H9 (cell line): ENCODE measurements around the gene WDR27. TPM values are rescaled to one million over a fixed set of nuclear protein-coding genes. Genes with fewer than 3 reads are reported as not detected.

Experiments used
- DNase-seq: peaks from one replicate; pipeline ENCODE4 v3.0.0-alpha.2; 2017
- H2AFZ ChIP-seq: one replicate; pipeline ENCODE4 v1.6.1; 2013; ENCODE audit warnings: mild to moderate bottlenecking, low read length, control low read depth, moderate library complexity
- H2AK5ac ChIP-seq: 2 replicates; pipeline ENCODE4 v1.6.1; 2013; ENCODE audit warnings: low read length, control low read depth, mixed read lengths; ENCODE audit not compliant: insufficient read length
- H2BK120ac ChIP-seq: one replicate; pipeline ENCODE4 v1.6.1; 2013; ENCODE audit warnings: low read depth, mild to moderate bottlenecking, low read length, control low read depth, inconsistent platforms; ENCODE audit not compliant: poor library complexity, severe bottlenecking
- H2BK12ac ChIP-seq: 2 replicates; pipeline ENCODE4 v1.6.1; 2013; ENCODE audit warnings: low read length, control low read depth, mixed read lengths, low read depth; ENCODE audit not compliant: insufficient read length
- H2BK15ac ChIP-seq: 2 replicates; pipeline ENCODE4 v1.6.1; 2013; ENCODE audit warnings: low read depth, low read length, control low read depth
- H2BK20ac ChIP-seq: one replicate; pipeline ENCODE4 v1.6.1; 2013; ENCODE audit warnings: low read depth, mild to moderate bottlenecking, low read length, control low read depth, inconsistent platforms; ENCODE audit not compliant: poor library complexity, severe bottlenecking
- H2BK5ac ChIP-seq: 2 replicates; pipeline ENCODE4 v1.6.1; 2013; ENCODE audit warnings: low read length, control low read depth, mixed read lengths; ENCODE audit not compliant: insufficient read length
- H3K14ac ChIP-seq: 2 replicates; pipeline ENCODE4 v1.6.1; 2013; ENCODE audit warnings: low read length, control low read depth; ENCODE audit not compliant: insufficient read depth
- H3K18ac ChIP-seq: 2 replicates; pipeline ENCODE4 v1.6.1; 2013; ENCODE audit warnings: low read depth, mild to moderate bottlenecking, mixed read lengths, low read length, control low read depth; ENCODE audit not compliant: insufficient read length
- H3K23ac ChIP-seq: 2 replicates; pipeline ENCODE4 v1.6.1; 2013; ENCODE audit warnings: low read length, control low read depth, mixed read lengths, low read depth; ENCODE audit not compliant: insufficient read length
- H3K23me2 ChIP-seq: 2 replicates; pipeline ENCODE4 v1.6.1; 2013; ENCODE audit warnings: low read depth, mild to moderate bottlenecking, mixed read lengths, low read length, control low read depth; ENCODE audit not compliant: insufficient read length, poor library complexity, severe bottlenecking
- H3K27ac ChIP-seq: 2 replicates; pipeline ENCODE4 v1.5.1; 2013; ENCODE audit warnings: low read length, control low read depth, mixed read lengths, low read depth; ENCODE audit not compliant: insufficient read length
- H3K27me3 ChIP-seq: 2 replicates; pipeline ENCODE4 v1.6.1; 2013; ENCODE audit warnings: low read length, control low read depth, inconsistent platforms; ENCODE audit not compliant: insufficient read depth
- H3K4ac ChIP-seq: 2 replicates; pipeline ENCODE4 v1.6.1; 2013; ENCODE audit warnings: low read depth, mild to moderate bottlenecking, control low read depth, inconsistent platforms, low read length, moderate library complexity
- H3K4me1 ChIP-seq: 2 replicates; pipeline ENCODE4 v1.6.1; 2013; ENCODE audit warnings: low read length, control low read depth, inconsistent platforms; ENCODE audit not compliant: insufficient read depth
- H3K4me2 ChIP-seq: 2 replicates; pipeline ENCODE4 v1.6.1; 2013; ENCODE audit warnings: low read length, control low read depth, mixed read lengths; ENCODE audit not compliant: insufficient read length, insufficient read depth
- H3K56ac ChIP-seq: 2 replicates; pipeline ENCODE4 v1.6.1; 2013; ENCODE audit warnings: low read depth, mild to moderate bottlenecking, mixed read lengths, low read length, control low read depth; ENCODE audit not compliant: insufficient read length
- H3K79me1 ChIP-seq: 2 replicates; pipeline ENCODE4 v1.6.1; 2013; ENCODE audit warnings: low read depth, mild to moderate bottlenecking, moderate library complexity, low read length, control low read depth, inconsistent platforms; ENCODE audit not compliant: insufficient read depth, poor library complexity, severe bottlenecking
- H3K79me2 ChIP-seq: 2 replicates; pipeline ENCODE4 v1.6.1; 2013; ENCODE audit warnings: low read length, control low read depth, inconsistent platforms; ENCODE audit not compliant: insufficient read depth
- H3K9ac ChIP-seq: 2 replicates; pipeline ENCODE4 v1.6.1; 2013; ENCODE audit warnings: low read length, control low read depth, mixed read lengths; ENCODE audit not compliant: insufficient read length; ENCODE audit errors: extremely low read depth
- H3K9me3 ChIP-seq: one replicate; pipeline ENCODE4 v1.6.1; 2013; ENCODE audit warnings: low read depth, low read length, inconsistent platforms; ENCODE audit not compliant: control insufficient read depth
- H3T11ph ChIP-seq: one replicate; pipeline ENCODE4 v1.6.1; 2013; ENCODE audit warnings: mild to moderate bottlenecking, low read length, control low read depth, inconsistent platforms
- H4K20me1 ChIP-seq: one replicate; pipeline ENCODE4 v1.6.1; 2013; ENCODE audit not compliant: control insufficient read depth, insufficient read length, insufficient read depth
- H4K5ac ChIP-seq: 2 replicates; pipeline ENCODE4 v1.6.1; 2013; ENCODE audit warnings: low read depth, mild to moderate bottlenecking, mixed read lengths, low read length, control low read depth; ENCODE audit not compliant: insufficient read length
- H4K8ac ChIP-seq: replicated peaks from 2 replicates; pipeline ENCODE4 v1.6.1; 2013; ENCODE audit warnings: low read length, control low read depth, mixed read lengths, low read depth; ENCODE audit not compliant: insufficient read length
- H4K91ac ChIP-seq: 2 replicates; pipeline ENCODE4 v1.6.1; 2013; ENCODE audit warnings: low read depth, mild to moderate bottlenecking, moderate library complexity, mixed read lengths, low read length, control low read depth; ENCODE audit not compliant: insufficient read length
- H3K27ac Mint-ChIP-seq, 3 experiments: 2 replicates in 2 of 3; 3 replicates in 1 of 3; pipeline ENCODE4 v1.8.0; 2020 to 2021; ENCODE audit warnings: mixed read lengths in 3 of 3, mild to moderate bottlenecking in 1 of 3, moderate library complexity in 1 of 3
- H3K27me3 Mint-ChIP-seq: 2 replicates; pipeline ENCODE4 v1.8.0; 2021; ENCODE audit warnings: low read depth, mild to moderate bottlenecking, moderate library complexity, mixed read lengths
- H3K36me3 Mint-ChIP-seq, 3 experiments: 2 replicates in 2 of 3; 3 replicates in 1 of 3; pipeline ENCODE4 v1.8.0; 2020 to 2021; ENCODE audit warnings: low read depth in 3 of 3, mixed read lengths in 3 of 3; ENCODE audit not compliant: insufficient read depth in 1 of 3
- H3K4me1 Mint-ChIP-seq, 2 experiments: 2 replicates each; pipeline ENCODE4 v1.8.0; 2020; ENCODE audit warnings: mixed read lengths in 2 of 2
- H3K4me3 Mint-ChIP-seq, 2 experiments: 2 replicates in 1 of 2; 3 replicates in 1 of 2; pipeline ENCODE4 v1.8.0; 2020 to 2021; ENCODE audit warnings: mild to moderate bottlenecking in 2 of 2, mixed read lengths in 2 of 2, moderate library complexity in 1 of 2
- H3K9me3 Mint-ChIP-seq, 2 experiments: 2 replicates in 1 of 2; 3 replicates in 1 of 2; pipeline ENCODE4 v1.8.0; 2020; ENCODE audit warnings: mild to moderate bottlenecking in 2 of 2, mixed read lengths in 2 of 2, moderate library complexity in 1 of 2
- WGBS: extraction: QIAGEN DNeasy Blood & Tissue Kit; methylation state at CpG from one replicate; pipeline ENCODE4 v1.1.7; 2013; ENCODE audit warnings: missing lambda C conversion rate, low lambda C conversion rate, mixed read lengths; ENCODE audit not compliant: insufficient read length; ENCODE audit errors: extremely low coverage; 5-methylcytosine and 5-hydroxymethylcytosine counted together
- total RNA-seq: library from RNA; stranded (reverse); gene quantifications from 2 replicates; pipeline ENCODE4 v1.2.1, GENCODE V29; 2021
- TF ChIP-seq, protein P1 (sequence below): fragments of 200-600 bp; sonication (generic); conservative IDR thresholded peaks from 3 replicates; pipeline ENCODE4 v1.8.0; 2021; ENCODE audit warnings: antibody characterized with exemption, mild to moderate bottlenecking

The WDR27 gene
- total RNA-seq, 1 experiment from 2014 or later: 48.7 TPM

DNA sequence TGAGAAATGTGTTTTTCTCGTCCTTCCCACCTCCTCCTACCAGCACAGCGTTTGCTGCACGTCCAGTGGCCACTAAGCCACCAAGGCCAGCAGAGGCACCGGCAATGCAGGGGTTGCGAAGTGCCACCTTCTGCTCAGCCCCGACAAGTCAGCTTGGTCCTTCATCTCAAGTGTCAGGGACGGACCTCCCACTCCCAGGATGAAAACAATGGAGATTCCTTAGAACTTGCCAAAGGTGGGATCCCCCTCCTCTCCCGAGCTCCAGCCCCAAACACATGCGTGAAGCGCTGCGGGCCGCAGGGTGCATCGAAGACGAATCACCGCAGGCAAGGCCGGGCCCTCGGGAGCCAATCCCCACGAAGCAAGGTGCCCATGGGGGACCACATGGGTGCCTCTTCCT lies 60.8 kb downstream of the WDR27 start:
- H3K4me2 ChIP-seq: no peak overlapping the region
- no peak overlapping the region for H2BK12ac ChIP-seq
- no peak for DNase-seq
- Mint-ChIP-seq H3K27me3 (no peaks in the 10 kb centered on the region), H3K4me1 (0 out of 4 replicates have a peak, but pooled peaks cover 3 to 4% of the 10 kb centered on the region in 2 experiments), H3K9me3 (no peaks in the 10 kb centered on the region), H3K36me3 (peaks cover 15 to 36% (median 30%) of the 10 kb centered on the region in 3 experiments; a peak in 6 of 7 replicates), H3K4me3 (no peak overlapping the region), H3K27ac (peak overlapping the region in 2 of 3 experiments; percentile 24 to 45; a peak in 3 of 7 replicates)
- H2BK120ac ChIP-seq: no peak overlapping the region
- H3K14ac ChIP-seq: no peak overlapping the region
- no peak overlapping the region for H2BK15ac ChIP-seq
- no peaks in the 10 kb centered on the region for H3K27me3 ChIP-seq
- no peak overlapping the region for H3K4ac ChIP-seq
- no peak overlapping the region for H2AFZ ChIP-seq
- no peak overlapping the region for H2BK20ac ChIP-seq
- no peaks in the 10 kb centered on the region for H3K79me1 ChIP-seq
- no peaks in the 10 kb centered on the region for H3K9me3 ChIP-seq
- TF ChIP-seq, protein P1, sequence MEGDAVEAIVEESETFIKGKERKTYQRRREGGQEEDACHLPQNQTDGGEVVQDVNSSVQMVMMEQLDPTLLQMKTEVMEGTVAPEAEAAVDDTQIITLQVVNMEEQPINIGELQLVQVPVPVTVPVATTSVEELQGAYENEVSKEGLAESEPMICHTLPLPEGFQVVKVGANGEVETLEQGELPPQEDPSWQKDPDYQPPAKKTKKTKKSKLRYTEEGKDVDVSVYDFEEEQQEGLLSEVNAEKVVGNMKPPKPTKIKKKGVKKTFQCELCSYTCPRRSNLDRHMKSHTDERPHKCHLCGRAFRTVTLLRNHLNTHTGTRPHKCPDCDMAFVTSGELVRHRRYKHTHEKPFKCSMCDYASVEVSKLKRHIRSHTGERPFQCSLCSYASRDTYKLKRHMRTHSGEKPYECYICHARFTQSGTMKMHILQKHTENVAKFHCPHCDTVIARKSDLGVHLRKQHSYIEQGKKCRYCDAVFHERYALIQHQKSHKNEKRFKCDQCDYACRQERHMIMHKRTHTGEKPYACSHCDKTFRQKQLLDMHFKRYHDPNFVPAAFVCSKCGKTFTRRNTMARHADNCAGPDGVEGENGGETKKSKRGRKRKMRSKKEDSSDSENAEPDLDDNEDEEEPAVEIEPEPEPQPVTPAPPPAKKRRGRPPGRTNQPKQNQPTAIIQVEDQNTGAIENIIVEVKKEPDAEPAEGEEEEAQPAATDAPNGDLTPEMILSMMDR: no peak
- H3T11ph ChIP-seq: no peak overlapping the region
- H3K79me2 ChIP-seq: no peaks in the 10 kb centered on the region
- no peak overlapping the region for H4K91ac ChIP-seq
- H3K27ac ChIP-seq: no peak overlapping the region
- H3K56ac ChIP-seq: no peak overlapping the region
- no peaks in the 10 kb centered on the region for H3K23me2 ChIP-seq
- no peak overlapping the region for H3K9ac ChIP-seq
- peaks cover 2% of the 10 kb centered on the region; the same call in 1 of the 2 replicates for H3K4me1 ChIP-seq
- no peak overlapping the region for H3K18ac ChIP-seq
- H4K8ac ChIP-seq: no peak overlapping the region
- H2AK5ac ChIP-seq: no peak overlapping the region
- H3K23ac ChIP-seq: no peak overlapping the region
- no peak overlapping the region for H2BK5ac ChIP-seq
- no peaks in the 10 kb centered on the region for H4K20me1 ChIP-seq
- no peak overlapping the region for H4K5ac ChIP-seq
- no CpG with 5 or more reads among the region's 18 CpGs for WGBS
